IMR-90 (cell line): ENCODE results near the gene CATSPERZ.

Source experiments
- CTCF ChIP-seq: conservative IDR thresholded peaks from 2 replicates; pipeline ENCODE4 v1.5.1; 2012; ENCODE audit warnings: mild to moderate bottlenecking, low read depth, low read length, improper control_type of control experiment
- ELK1 ChIP-seq: fragments of 150-350 bp; IDR thresholded peaks from 2 replicates; pipeline ENCODE4 v1.6.1; 2016; ENCODE audit warnings: low read depth, mild to moderate bottlenecking, low read length, moderate library complexity, borderline replicate concordance
- RAD21 ChIP-seq: IDR thresholded peaks from 2 replicates; pipeline ENCODE4 v1.6.1; 2012; ENCODE audit warnings: low read length, improper control_type of control experiment

GRCh38 chr11:64262271-64263002 is 37.7 kb upstream of the CATSPERZ start:
- TF ChIP-seq CTCF (no peak), ELK1 (no peak), RAD21 (no peak)
